Upper lobe of left lung (tissue), 4 donors: ENCODE measurements around the gene TLCD2.

ENCODE experiments used
- CTCF ChIP-seq, 6 experiments: fragments of 450-650 bp in 4 of 6; fragments of 200-600 bp in 2 of 6; sonication (generic) in 2 of 6; IDR thresholded peaks; one replicate each; pipeline ENCODE4 v1.5.1; 2016 to 2019; ENCODE audit warnings: antibody characterized with exemption in 6 of 6
- EP300 ChIP-seq, 4 donors: sonication (generic); formaldehyde crosslinking; IDR thresholded peaks; one replicate each; pipeline ENCODE4 v1.5.1; 2017; ENCODE audit warnings: antibody characterized with exemption in 4 of 4, control low read depth in 2 of 4
- POLR2AphosphoS5 ChIP-seq, 2 donors: sonication (generic); formaldehyde crosslinking; IDR thresholded peaks; one replicate each; pipeline ENCODE4 v1.5.1; 2017; ENCODE audit warnings: antibody characterized with exemption in 2 of 2

- no peak for TF ChIP-seq CTCF (IDR thresholded peaks at IDR 0.05)
- no peak for TF ChIP-seq POLR2AphosphoS5 (IDR thresholded peaks at IDR 0.05)
- TF ChIP-seq EP300 (IDR thresholded peaks at IDR 0.05): no peak
These were observed 32.9 kb upstream of the TLCD2 start for GRCh38 chr17:1743088-1743439.
